ENCODE results near the gene DLGAP4. TPM values are rescaled to one million over a fixed set of nuclear protein-coding genes. Genes with fewer than 3 reads are reported as not detected.

Gene DLGAP4
- polyA plus RNA-seq, 1 experiment, result 34.9 TPM

GRCh38 chr20:36499723-36500501, 193.8 kb downstream of the DLGAP4 start:
- ChIA-PET CTCF (no interaction called here), POLR2A (interaction anchor here (0.7 kb wide), 1 partner anchor 8 kb away, joined by 4 read pairs; no protein-coding TSS in a partner anchor)
- no peak for TF ChIP-seq CTCF (IDR thresholded peaks at IDR 0.05; ENCODE audit: insufficient read depth, low read depth, low read length)
- peak; percentile 17 for DNase-seq (ENCODE audit: low read depth)
- Histone ChIP-seq H3K36me3 (ENCODE audit: control insufficient read depth, insufficient read depth, low read length) (peaks cover 43% of the 10 kb centered on the region), H3K4me3 (ENCODE audit: low read depth, low read length) (no peak overlapping the region), H3K27me3 (ENCODE audit: control insufficient read depth, insufficient read depth, low read length) (no peaks in the 10 kb centered on the region)

- no peak overlapping the region for H3K4me3 ChIP-seq (ENCODE audit: low read depth, low read length)
- TF ChIP-seq CTCF (IDR thresholded peaks at IDR 0.05; ENCODE audit: insufficient read depth, low read depth, low read length), result no peak
- no peak for DNase-seq (ENCODE audit: low read depth)
- ChIA-PET CTCF (interaction anchor here (0.6 to 1.3 kb wide), 2 partner anchors 8 to 27 kb away, joined by 3 read pairs; no protein-coding TSS in a partner anchor), POLR2A (no interaction called here)
- no peaks in the 10 kb centered on the region for H3K27me3 ChIP-seq (ENCODE audit: control insufficient read depth, insufficient read depth, low read length)
- H3K36me3 ChIP-seq (ENCODE audit: control insufficient read depth, insufficient read depth, low read length), result peaks cover 44% of the 10 kb centered on the region
Observed at GRCh38 chr20:36501367-36502006, 195.3 kb downstream of the DLGAP4 start.

- TF ChIP-seq CTCF (IDR thresholded peaks at IDR 0.05; ENCODE audit: insufficient read depth, low read depth, low read length), result no peak
- ChIA-PET CTCF (no interaction called here), POLR2A (no interaction called here)
Observed at GRCh38 chr20:36504295-36504694, 198.2 kb downstream of the DLGAP4 start.

GRCh38 chr20:36506253-36506652, 200.1 kb downstream of the DLGAP4 start:
- DNase-seq (ENCODE audit: low read depth), result no peak
- Histone ChIP-seq H3K27me3 (ENCODE audit: control insufficient read depth, insufficient read depth, low read length) (no peaks in the 10 kb centered on the region), H3K4me3 (ENCODE audit: low read depth, low read length) (no peak overlapping the region), H3K36me3 (ENCODE audit: control insufficient read depth, insufficient read depth, low read length) (peaks cover 14% of the 10 kb centered on the region)
- CTCF ChIA-PET, result interaction anchor here (0.6 to 1.3 kb wide), 5 partner anchors 8 to 357 kb away, joined by 3 to 4 read pairs (median 3); a partner anchor contains a TSS
- POLR2A ChIA-PET, result no interaction called here
- TF ChIP-seq CTCF (IDR thresholded peaks at IDR 0.05; ENCODE audit: insufficient read depth, low read depth, low read length), result peak; percentile 40

More at GRCh38 chr20:36504295-36504694, 198.2 kb downstream of the DLGAP4 start:
- Histone ChIP-seq H3K4me3 (ENCODE audit: low read depth, low read length) (no peak overlapping the region), H3K36me3 (ENCODE audit: control insufficient read depth, insufficient read depth, low read length) (peaks cover 26% of the 10 kb centered on the region), H3K27me3 (ENCODE audit: control insufficient read depth, insufficient read depth, low read length) (no peaks in the 10 kb centered on the region)
- DNase-seq (ENCODE audit: low read depth), result no peak

GRCh38 chr20:36507746-36508145, 201.6 kb downstream of the DLGAP4 start:
- Histone ChIP-seq H3K4me3 (ENCODE audit: low read depth, low read length) (no peak overlapping the region), H3K27me3 (ENCODE audit: control insufficient read depth, insufficient read depth, low read length) (no peaks in the 10 kb centered on the region), H3K36me3 (ENCODE audit: control insufficient read depth, insufficient read depth, low read length) (peaks cover 12% of the 10 kb centered on the region)
- DNase-seq (ENCODE audit: low read depth), result no peak
- no peak for TF ChIP-seq CTCF (IDR thresholded peaks at IDR 0.05; ENCODE audit: insufficient read depth, low read depth, low read length)
- ChIA-PET CTCF (no interaction called here), POLR2A (no interaction called here)
